GM18519 (cell line): ENCODE results near the gene ZNRF3.
"Not testable (repeated sequence)": the region's sequence is repeated elsewhere in the genome, so short reads cannot be mapped to it uniquely, and the experiment has no call there.

Experiments
- ATAC-seq: cut with Tn5 transposase; IDR thresholded peaks from one replicate; pipeline ENCODE4 v1.9.1; 2021; ENCODE audit warnings: mild to moderate bottlenecking, moderate library complexity; ENCODE audit not compliant: unreplicated experiment, low FRiP score

ZNRF3 gene

DNA sequence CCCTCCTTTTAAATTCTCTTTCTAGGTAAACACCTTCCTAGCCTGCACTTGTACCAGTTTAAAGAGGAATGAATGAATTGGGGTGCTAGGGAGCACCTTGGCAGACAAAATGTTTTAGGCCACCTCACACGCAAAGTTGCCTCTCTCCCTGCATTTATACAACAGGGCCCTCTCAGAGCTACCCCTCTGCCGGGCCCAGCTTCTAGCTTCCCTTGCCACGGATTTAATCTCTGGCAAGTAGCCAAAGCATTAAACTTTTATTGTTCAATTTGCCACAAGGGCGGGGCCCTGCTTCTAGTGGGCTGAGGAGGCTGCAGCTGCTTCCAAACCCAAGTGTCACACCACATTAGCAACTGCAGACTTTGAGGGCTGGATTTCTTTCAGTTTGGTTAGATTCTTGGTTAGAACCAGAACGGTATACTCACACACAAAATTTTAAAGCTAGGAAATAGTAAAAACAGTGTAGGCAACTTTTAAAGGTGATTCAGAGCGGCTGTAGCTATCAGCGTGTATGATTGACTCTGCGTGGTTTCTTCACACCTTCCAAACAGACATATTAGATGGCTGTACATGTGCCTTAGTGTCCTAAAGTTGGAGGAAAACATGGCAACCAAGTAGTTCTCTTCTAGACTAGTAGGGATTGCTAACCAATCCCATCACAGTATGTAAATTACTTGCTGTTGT, 196.0 kb downstream of the ZNRF3 start:
- no peak for ATAC-seq

DNA sequence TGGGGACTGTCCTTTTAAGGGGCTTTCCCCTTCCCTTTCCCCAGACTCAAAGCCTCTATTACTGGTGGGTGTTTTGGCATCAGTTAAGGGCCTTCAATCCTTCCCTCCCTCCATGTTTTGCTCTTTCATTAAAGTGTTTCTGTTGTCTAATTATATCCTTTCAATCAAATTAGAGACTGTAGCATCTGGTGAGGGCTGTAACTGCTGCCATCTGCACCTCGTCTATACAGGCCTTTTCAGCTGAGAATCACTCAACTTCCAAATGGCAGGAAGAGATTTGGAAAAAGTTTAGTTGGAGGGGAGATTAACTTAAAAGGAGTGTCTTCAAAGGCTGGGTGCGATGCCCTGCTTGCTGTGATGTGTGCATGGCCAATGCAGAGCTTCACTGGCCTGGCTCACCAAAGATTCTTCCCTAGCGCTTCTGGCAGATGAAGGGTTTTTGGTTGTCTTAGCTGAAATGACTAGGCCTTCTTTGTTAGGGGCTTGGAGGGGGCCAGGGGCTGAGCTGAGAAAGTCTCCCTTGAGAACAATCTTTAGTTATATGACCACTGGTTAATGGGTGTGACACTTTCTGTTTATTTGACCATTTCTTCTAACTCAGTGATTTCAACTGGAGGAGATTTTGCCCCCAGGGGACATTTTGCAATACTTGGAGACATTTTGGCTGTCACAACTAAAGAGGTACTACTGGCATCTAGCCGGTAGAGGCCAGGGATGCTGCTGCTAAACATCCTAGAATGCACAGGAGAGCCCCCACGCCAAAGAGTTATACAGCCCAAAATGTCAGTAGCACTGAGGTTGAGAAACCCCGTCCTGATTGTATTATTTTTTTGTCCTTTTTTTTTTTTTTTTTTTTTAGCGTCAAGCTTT, 197.0 kb downstream of the ZNRF3 start:
- no peak for ATAC-seq

DNA sequence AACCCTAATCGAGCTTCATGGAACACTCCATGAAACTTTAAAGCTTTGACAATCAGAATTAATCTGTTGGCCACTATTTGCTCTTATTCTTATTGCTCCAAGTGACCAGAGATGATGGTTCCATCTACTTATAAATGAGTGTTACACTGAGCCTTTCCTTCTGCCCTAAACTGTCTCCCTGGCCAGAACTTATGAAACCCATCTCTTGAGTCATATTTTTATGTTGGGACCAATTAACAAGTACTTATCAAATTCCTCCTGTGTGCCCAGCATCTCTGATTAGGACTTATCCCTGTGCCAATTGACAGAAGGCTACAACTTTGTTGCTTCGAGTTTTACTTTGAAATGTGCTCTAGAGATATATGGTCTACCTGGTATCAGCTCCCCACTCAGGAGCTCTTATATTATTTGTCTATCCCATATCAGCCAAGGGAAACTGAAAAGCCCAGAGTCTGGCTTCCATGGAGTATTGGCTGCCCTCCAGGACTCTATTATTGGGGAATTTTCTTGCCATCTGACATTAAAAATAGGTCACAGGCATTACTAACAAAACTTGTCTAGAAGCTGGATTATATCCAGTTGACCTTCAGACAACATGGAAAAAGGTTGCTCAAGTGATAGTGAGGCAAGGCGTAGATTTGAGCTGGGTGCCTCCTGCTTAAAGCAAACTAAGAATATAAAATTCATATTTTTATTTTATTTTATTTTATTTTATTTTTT, 198.3 kb downstream of the ZNRF3 start:
- no peak for ATAC-seq

DNA sequence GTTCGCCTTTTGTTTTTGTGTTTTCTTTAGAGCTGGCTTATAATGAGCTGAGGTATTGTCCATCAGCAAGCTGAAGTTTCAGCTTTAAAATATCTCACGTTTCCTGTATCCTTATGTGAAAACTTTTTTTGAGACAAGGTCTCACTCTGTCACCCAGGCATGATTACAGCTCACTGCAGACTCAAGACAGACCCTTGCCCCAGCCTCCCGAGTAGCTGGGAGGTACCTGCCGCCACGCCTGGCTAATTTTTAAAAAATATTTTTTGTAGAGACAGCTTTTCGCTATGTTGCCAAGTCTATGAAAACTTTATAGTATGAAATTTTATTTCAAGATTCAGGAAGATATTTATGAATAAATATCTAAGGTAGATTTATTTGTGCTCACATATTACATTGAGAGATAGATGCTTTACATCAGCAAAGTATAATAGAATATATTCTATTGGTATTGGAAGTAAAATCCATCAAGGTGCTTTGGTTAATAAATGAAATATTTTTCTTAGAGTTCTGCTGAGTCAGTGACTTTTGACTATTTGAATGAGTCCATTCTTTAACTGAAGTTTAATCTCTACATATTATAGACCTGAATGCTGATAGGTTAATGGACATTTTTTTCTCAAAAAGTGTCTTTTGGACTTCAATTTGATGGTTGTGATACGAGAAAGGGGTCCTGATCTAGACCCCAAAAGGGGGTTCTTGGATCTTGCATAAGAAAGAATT, 199.6 kb downstream of the ZNRF3 start:
- no peak for ATAC-seq

DNA sequence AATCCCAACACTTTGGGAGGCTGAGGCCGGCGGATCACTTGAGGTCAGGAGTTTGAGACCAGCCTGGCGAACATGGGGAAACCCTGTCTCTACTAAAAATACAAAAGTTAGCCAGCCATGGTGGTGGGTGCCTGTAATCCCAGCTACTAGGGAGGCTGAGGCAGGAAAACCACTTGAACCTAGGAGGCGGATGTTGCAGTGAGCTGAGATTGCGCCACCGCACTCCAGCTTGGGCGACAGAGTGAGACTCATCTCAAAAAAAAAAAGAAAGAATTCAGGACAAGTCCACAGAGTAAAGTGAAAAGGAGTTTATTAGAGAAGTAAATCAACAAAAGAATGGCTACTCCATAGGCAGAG, 200.2 kb downstream of the ZNRF3 start:
- not testable (repeated sequence) for ATAC-seq

DNA sequence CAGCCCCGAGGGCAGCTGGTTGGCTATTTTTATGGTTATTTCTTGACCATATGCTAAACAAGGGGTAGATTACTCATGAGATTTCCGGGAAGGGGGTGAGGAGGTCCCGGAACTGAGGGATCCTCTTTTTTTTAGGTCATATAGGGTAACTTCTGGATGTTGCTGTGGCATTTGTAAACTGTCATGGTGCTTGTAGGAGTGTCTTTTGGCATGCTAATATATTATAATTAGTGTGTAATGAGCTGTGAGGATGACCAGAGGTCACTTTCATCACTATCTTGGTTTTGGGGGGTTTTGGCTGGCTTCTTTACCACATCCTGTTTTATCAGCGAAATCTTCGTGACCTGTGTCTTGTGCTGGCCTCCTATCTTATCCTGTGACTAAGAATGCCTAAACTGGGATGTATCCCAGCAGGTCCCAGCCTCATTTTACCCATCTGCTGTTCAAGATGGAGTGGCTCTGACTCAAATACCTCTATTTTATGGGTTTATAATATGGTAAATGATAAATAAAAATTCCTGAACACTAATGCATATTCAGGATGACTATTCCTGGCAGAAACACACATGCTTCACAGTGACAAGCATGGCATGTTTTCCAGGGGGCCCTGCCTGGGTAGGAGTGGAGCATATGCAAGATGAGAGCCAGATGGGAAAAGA, 200.7 kb downstream of the ZNRF3 start:
- ATAC-seq, result no peak

DNA sequence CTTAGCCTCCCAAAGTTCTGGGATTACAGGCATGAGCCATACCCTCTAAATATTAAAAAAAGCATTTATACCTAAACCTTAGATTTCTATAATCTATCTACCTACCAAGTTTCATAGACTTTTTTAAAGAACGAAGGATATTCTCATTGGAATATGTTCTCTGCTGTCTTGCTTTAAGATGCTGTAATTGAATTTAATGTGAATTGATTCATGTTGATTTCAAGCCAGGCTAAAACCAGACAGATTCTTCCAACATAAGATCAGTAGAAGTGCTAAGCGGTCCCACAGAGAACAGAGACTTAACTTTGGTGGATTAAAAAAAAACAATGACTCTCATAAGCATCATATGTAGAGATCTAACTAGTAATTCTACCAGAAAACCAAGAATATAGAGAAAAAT, 203.6 kb downstream of the ZNRF3 start:
- ATAC-seq, result no peak

DNA sequence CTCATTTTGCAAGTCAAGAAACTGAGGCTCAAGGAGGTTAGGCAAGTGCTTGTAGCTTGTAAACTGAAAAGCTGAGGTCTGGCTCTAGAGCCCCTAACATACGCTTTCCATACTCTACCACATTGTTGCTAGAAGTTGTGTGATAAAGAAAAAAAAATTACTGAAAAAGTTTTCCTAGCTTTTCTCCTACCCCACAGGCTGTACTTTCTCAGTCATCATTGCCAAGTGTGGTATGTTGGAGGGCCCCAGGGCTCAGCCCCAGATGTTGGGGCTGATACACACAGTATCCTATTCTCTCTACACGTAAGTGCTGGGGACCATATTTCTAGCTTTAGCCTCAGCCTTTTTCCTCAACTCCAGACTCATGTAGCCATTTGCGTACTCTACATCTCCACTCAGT, 205.4 kb downstream of the ZNRF3 start:
- no peak for ATAC-seq

DNA sequence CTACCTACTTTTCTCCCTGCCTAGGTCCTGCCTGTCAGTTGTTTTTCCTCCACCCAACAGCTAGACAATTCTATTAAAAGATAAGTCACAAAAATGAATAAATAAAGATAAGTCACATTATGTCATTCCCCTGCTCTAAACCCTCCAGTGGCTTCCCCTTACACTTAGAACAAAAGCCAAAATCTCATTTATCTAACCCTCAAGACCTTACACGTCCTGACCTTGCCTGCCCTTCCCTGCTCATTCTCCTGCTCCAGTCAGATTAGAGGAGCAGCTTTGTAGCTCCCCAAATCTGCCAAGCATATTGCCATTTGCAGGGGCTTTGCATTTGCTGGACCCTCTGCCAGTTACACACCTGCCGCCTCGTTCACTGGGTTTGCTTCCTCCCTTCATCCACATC, 206.1 kb downstream of the ZNRF3 start:
- no peak for ATAC-seq

DNA sequence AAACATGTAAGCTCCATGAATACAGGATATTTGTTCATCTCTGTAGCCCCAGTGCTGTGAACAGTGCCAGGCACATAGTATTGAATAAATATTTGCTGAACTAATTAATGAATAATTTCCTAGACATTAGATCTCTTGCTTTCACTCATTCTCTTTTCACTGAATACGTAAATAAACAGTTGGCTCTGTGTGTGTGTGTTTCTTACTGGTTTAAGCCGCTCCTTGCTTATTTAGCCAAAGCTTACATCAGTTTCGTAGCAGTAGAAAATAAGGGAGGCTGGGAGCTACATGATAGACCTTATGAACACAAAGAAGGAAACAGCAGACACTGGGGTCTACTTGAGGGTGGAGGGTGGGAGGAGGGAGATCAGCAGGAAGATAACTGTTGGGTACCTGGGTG, 206.7 kb downstream of the ZNRF3 start:
- no peak for ATAC-seq

DNA sequence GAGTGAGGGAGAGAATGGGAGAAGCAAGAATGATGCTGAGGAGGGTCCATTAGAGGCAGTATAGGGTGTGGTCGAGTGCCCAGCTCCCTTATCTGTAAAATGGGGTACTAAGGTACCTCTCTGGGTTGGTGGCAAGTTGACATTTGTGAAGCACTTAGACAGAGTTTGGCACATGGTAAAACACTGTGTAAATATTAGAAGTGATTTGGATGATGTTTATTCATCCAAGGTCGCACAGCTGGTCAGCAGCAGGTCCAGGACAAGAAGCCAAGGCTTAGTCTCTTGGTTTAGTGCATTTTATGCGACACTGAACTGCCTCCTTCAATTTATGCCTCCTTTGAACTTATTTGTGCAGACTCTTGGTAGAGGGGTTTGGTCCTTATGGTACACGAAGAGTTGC, 208.9 kb downstream of the ZNRF3 start:
- ATAC-seq, result no peak

DNA sequence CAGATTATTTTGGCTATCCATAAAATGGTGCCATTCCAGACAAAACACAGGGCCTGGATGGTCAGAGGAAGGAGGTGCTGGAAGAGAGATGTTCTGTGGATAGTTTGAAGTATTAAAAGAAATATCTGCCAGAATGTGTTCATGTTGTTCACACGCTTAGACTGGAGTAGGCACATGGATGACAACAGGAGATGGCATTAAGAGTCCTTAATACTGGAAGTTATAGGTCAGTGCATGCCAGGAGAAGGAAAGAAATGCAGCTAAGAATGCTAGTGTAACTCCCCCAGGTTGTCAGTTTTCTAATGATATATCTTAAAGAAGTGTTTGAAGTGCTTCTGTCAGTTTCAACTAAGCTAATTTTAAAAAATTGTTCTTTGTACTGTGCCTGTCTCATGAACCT, 209.7 kb downstream of the ZNRF3 start:
- ATAC-seq, result no peak

DNA sequence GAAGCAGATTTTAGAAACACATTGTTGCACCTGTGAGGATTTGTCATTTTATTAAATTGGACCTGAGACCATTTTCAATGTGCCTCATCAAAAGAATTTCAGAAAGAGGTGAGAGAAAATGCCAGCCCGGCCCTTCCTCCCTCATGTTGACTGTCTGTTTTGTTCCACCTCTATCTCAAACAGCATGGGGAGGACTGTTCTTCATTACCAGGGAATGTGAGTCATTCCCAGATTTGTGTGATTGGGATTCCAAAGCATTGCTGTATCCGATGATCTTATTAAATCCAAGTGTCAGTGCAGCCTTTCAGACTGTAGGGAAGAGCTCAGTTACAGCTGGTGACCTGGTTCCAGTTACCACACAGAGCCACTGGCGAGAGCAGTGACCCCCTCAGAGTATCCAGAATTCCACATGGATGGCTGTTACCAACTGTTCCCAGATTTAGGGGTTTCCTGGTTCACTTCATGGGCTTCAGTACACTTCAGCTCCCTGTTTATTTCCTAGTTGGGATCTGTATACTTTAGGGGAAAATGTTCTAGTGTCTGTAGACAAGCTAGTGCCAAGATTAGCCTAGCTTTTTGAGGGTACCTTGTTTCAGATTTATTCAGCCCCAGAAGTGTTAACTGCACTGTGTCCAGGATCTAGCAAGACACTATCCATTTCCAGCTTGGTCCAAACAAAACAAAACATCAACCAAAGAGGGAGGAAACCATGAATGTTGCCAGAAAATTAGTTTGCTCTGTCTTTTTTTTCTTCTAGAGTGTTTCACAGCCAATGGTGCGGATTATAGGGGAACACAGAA, 210.3 kb downstream of the ZNRF3 start:
- ATAC-seq, result no peak

DNA sequence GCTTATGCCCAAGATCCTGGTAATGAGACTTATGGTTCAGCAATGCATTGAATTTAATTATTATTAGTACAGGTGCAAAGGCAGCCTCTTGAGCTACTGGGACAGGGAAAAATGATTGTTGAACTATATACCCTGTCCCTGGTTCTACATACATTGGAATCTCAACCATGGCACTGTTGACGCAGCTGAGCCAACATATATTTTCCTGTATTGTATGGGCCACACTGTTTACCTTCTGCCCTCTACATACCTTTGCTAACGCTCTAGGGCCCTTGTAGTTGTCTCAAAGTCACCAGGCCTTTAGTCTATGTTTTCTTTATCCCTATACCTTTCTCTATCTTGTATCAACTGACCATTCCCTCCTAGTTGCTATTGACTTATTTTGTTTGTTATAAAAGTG, 212.1 kb downstream of the ZNRF3 start:
- no peak for ATAC-seq

DNA sequence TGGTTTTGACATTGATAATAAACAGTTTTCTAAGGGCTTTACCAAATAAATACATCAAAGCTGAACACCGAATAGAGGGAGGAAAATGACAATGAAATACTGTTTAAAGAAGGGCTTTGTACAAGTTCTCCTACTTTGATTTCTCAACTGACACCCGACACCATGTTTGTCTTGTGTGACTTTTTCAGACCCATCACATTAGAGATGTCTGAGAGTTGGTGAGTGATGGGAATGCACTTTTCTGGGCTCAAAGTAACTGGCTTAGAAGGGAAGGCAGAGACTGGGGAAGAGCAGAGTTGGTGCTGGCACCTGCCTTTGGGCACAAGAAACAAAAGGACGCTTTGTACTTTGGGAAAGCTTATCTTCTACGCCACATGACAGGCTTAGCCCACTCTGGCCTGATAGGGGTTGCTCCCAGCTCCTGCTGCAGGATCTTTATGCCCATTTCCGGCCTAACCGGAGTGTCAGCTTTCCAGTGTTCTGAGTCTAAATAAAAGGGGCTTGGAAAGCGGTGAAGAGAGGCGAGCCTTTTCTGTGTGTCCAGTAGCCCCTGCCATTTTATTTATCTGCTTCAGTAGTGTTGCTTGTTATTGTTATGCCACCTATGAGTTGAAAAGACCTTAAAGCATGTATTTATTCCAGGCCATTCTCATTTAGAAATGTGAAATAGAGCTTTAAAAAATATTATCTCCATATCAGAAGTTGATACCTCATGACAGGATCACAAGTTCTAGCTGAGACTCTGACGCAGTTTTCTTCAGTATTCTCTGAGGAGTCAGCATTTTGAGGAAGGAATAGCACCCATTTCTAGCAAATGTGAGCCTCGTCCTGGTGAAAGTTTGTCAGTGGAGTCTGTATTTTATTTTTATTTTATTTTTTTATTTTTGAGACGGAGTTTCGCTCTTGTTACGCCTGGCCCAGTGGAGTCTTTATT, 213.6 kb downstream of the ZNRF3 start:
- no peak for ATAC-seq

DNA sequence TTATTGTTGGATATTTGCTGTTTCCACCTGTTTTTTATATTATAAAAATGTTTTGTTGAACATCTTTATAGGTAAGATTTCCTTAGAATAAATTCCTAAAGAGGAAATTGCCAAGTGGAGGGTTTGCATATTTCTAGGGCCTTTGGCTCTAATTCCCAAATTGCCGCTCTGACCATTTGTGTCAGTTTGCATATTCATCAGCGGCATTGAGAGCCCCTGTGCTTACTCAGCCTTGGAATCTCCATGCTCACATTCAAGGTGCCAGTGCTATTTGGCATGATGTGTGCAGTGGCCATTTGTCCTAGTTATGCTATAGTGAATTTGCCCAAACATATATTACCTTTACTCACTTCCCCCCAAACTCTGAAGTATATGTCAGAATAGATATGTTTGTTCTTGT, 214.9 kb downstream of the ZNRF3 start:
- no peak for ATAC-seq

DNA sequence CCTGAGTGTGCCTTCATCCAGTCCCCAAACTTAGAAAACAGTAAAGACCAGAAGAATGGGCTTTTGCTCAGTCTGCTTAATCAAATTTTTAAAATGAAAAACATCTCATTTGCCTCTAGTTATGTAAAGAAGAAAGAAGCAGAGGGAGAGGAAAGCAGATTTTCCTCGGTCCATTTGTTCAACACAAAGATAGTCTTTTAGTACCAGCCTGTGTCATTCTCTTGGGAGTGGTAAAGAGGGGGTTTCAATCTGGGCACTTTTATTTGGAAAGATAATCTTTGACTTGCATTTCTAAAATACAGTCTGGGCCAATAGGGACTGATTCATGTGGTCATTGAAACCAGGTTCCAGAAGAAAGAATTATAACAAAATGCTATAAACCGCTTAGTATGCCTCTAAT, 218.9 kb downstream of the ZNRF3 start:
- no peak for ATAC-seq

DNA sequence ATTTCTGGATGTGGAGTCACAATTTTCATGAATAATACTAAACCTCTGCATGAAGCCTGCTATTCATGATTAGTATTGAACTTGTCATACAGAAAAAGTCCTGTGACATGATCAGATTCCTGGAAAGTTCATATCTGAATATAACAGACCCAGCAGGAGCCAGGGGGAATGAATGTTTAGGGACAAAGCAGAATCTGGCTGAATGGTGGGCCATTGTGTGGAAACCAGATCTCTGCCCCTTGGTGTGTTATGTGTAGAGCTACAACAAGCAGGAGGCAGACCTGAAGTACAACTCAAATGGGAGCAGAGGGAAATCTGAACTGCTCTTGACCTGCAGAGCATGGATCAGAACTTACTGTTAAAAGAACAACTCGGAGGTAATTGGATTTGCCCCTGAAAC, 219.7 kb downstream of the ZNRF3 start:
- ATAC-seq, result no peak

DNA sequence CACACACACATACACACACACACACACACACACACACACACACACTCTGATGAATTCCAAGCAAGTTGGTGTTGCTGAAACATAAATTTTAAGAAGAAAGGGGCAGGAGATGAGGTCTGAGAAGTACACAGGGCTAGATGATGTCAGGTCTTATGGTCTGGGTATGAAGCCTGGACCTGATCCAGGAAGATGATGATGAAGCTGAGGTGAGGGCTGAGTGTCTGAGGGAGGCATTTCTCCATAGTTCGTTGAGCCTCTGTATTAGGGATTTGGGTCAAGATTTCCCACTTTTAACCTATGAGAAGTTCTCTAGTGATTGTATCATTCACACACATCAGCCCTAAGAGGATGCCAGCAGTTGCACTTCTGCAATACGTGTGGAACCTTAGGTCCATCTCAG, 222.1 kb downstream of the ZNRF3 start:
- ATAC-seq, result no peak
